CMK (cell line): ENCODE measurements around the gene ST8SIA3.

Experiments
- DNase-seq: peaks from one replicate; pipeline ENCODE4 v3.0.0-alpha.2; 2010; ENCODE audit warnings: low read depth

Gene ST8SIA3, protein sequence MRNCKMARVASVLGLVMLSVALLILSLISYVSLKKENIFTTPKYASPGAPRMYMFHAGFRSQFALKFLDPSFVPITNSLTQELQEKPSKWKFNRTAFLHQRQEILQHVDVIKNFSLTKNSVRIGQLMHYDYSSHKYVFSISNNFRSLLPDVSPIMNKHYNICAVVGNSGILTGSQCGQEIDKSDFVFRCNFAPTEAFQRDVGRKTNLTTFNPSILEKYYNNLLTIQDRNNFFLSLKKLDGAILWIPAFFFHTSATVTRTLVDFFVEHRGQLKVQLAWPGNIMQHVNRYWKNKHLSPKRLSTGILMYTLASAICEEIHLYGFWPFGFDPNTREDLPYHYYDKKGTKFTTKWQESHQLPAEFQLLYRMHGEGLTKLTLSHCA

DNA sequence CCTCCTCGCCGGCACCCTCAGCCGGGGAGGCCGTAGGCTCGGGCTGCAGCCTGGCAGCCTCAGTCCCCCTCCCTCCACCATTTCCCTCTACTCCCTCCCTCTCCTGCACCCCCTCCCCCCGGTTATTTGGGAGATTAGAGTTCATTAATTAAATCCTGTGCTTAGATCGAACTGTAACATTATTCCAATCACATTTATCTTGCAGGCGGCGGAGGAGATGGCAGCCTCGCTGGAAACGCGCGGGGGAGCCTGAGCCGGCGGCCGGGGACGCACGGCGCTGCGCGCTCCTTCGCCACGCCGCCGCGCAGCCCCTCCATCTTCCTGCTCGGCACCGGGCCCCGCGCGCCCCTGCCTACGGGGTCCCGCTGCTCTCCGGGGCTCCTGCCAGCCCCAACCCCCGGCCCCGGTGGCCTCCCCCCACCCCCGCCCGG lies at the start of gene ST8SIA3:
Gene ST8SIA3, plus strand, starts transcription at position 287 of the 431 bp plus-strand sequence. CDS start 290 bp downstream, outside the sequence.
- no peak for DNase-seq

DNA sequence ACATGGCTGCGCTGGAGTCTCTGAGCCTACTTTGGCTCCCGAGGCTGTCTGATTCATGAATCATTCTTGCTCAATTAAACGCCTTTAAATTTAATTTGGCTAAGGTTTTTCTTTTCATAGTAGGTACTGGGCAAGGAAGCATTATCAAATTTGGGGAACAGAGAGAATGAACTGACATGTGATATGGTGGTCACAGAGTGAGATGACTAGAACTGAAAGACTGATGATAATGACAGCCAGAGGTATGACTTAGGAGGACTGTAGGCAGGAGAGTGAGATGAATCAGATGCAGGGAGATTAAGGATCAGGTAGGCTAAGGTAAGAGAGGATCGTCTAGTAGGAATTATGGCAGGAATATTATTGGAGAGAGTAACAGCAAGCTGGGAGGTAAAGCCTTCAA lies 40.9 kb upstream of the ST8SIA3 start:
- no peak for DNase-seq

DNA sequence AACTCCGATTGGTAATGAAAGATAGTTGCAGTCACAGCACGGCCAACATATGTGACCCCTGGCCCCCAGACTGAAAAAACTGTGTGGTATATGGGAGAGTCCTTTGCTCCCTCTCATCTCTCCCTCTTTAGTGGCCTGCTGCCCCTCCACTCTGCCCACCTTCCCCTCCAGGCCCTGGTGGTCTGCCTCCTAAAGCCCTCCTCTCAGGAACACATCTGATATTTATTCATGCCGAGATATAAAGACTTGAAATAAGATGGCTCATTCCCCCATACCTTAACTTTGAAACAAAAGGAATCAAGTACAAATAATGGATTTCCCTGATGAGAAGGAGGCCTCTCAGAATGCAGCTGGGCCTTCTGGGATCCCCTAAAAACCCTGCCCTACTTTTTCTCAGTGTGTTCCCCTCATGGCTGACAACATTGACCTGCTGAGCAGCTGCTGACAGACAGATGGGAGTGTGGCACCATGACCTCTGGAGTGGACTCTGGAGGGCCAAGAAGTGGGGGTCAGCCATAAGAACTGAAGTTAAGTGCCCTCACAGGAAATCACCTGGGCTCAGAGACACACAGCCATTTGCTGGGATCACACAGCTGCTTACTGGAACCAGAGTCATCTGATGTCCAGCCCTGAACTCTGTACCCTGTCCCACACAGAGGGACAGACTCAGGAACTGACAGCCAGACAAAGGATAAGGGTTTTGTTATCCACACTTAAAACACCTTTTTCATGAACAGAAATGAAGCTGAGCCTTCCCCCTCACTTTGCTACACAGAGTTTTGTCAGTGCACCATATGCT lies 39.8 kb upstream of the ST8SIA3 start:
- DNase-seq: no peak

DNA sequence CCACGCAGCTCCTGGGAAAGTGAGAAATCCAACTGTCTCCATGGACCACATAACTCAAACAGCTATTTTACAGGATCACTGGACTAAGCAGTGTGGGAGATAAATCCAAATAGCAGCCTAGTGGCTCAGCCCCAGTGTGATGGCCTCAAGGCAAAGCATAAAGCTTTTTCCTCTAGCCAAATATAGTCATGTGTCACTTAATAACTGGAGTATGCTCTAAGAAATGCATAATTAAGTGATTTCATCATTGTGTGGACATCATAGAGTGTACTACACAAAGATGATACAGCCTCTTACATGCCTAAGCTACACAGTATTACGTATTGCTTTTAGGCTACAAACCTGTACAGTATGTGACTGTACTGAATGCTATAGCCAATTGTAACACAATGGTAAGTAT lies 31.8 kb upstream of the ST8SIA3 start:
- DNase-seq: no peak

DNA sequence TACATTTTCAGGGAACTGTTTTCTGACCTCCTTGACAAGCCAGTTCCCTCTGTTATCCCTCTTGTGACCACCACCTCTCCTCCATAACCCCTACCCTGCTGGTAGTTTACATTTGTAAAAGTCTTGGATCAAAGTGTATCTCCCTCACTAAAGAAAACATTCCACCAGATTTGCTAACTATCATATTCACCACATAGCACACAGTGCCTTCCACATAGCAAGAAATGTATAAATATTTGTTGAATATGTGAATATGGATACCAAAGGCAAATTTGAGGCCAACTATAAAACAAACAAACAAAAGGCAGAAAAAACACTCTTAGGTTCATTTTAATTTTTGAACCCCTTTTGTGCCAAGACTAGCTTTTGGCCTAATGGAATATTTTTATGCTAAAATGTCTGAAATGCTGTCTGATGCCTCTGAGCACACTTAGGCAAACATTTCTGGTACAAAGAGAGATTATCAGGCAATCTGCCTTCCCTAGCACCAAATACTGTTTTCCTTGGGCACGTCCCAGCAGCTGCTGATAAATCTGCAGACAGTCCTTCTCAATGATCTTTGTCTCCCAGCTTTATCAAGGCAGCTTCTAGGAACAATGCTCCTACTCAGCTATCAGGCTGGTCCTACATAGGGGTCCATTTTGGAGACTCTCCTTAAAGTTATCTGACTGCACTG lies 26.7 kb upstream of the ST8SIA3 start:
- no peak for DNase-seq

DNA sequence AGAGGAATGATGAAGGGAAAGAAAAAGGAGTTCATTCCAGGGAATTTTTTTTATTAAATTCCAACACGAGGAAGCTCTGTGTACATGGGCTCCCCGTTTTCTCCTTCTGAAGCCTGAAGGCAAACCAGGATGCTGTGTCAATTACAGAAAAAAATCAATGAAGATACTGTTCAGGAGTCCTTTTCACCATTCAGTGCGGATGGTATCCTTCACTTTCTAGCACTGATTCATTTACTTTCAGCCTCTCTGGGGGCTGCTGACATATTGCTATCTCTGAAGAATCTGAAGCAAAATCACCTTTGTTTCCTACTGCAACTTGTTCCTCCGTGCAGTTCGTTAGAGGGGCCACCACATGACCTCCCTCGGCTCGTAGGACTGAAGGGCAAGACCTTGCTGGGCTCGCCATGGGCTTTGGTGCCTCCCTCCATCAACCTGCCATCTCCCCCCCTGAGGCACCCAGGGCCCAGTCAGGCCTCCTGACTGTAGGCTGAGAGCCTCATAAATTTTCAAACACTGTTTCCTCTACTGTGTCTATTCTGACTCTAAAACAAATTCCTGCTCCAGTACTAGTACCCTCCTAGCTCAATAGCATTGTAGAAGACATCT lies 25.5 kb upstream of the ST8SIA3 start:
- no peak for DNase-seq

DNA sequence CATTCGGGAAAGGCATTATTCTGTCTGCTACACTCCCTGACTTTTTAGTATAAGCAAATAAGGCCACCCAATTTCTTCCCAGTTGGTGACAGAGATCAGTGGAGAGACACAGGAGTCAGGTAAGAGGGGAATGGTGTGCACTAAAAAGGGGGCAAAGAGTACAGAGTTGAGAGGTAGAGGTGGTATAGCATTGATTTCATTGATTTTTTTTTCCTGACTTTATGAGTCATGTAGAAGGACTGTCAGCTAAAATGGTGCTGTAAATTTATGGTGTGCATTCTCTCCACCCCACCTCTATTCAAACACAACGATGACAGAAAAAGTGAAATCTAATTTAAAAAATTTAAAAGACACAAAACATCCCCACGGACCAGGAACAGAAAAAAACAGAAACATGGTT lies 23.7 kb upstream of the ST8SIA3 start:
- no peak for DNase-seq

DNA sequence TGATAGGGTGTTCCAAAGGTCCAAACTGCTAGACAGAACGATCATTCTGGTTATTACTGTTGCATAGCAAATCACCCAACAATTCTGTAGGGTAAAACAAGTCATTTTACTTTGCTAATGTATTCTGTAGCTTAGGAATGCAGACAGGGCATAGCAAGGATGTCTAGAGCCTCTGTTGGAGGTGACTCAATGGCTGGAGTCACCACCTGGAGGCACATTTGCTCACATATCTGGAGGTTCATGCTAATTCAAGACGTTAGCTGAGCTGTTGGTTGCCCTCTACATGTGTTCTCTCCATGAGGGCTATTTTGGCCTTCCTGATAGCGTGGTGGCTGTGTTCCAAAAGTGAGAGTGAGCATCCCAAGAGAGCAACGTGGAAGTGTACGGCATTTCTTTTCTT lies 22.5 kb upstream of the ST8SIA3 start:
- DNase-seq: no peak

DNA sequence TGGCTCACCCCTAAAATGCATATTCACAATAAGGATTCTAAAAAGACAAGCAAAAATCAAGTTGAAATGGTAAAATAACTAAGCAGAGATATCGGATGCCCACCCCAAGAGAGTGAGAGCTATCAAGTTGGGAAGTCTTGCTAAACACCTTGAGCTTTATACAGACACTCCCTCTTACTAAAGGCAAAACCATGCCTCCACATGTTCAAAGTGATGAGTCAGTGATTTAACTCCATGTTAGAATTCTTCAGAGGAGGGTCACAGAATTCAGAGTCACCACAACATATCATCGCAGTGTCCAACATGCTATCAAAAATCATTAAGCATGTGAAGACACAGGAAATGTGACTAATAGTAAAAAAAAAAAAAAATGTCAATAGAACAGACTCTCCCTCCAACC lies 20.6 kb upstream of the ST8SIA3 start:
- no peak for DNase-seq

DNA sequence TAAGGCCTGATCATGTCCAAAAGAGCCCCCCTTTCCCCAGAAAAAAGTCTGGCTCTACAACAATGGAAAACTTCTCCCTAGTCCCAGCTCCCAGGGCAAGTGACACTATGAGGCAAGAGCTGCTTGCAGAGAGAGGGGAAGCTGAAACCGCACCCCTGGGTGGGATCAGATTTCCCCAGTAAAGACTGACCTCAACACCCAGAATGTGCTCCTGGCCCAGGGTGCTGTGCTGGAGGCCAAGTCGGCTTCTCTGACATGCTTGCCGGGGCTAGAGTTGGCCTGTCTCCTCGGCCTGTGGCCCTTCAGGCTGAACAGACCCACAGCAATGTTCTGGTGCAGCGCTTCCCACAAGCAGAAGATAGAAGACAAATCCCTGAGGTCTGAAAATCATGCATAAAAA lies 18.4 kb upstream of the ST8SIA3 start:
- DNase-seq: no peak

DNA sequence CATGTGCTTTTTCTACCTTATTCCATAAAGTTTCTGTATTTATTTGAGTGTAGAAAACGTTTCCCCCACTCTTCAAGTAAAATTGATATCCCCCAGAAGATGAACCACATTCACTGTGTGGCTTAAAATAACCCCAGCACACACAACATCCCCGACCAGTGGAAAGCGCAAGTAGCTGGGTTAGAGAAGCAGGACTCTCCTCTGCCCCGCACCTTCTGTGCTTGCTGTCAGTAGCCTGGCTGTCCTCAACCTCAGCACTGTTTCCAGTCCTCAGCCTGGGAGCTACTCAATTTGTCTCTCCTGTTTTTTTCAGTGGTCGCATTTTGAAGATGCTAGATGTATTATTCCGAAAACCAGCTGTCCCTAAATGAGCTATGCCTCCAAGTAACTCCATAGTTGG lies 18.0 kb upstream of the ST8SIA3 start:
- no peak for DNase-seq

DNA sequence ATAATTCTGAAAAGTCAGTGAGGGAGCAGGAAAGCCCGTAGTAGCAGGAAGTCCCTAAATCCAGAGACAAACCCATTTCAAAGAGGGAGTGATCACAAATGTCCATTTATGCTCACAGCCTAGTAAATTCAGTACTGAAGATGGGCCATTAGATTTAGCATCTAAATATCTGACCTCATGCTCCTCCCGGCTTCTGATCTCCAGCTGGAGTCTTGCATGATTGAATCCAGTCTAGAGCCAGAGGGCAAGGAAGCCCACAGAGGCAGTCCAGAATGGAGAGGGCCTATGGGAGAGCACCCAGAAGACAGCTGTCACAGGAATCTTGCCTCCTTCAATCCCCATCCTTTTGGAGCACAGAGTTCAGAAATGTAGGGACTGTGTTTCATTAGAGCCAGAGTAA lies 16.0 kb upstream of the ST8SIA3 start:
- DNase-seq: no peak

DNA sequence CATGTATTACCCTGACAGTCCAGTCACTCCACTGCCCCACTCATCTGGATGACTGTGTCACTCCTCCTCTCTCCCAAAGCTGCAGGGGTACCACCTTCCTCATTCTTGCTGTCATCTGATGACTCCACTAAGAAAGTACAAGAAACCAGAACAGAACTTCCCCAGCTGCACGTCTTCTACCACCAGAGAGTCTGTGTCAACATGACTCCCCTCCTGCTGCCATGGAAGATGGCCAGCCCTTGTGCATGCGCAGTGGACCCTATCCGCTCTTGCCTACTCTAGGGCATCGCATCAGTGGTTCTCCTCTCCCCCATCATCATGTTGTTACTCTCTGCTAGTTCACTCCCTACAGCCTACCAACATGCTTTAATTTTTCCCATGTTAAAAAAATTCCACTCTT lies 14.5 kb upstream of the ST8SIA3 start:
- no peak for DNase-seq

DNA sequence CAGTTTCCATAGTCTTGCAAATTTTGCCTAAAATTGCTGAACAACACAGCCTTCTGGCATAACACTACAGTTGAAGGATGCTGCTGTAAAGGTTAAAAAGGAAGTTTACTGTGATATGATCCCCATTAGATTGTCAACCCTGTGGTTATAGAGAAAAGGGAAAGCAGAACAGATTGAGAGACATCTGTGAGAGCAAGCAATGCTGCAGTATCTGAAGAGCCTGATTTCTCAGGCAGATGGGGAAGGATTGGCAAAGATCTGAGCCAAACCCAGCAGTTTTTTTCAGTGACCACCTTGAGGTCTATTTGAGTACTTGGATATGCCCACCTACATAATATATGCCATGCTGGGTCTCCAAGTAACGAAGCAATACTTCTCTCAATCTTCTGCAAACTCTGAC lies 8.5 kb upstream of the ST8SIA3 start:
- DNase-seq: no peak

DNA sequence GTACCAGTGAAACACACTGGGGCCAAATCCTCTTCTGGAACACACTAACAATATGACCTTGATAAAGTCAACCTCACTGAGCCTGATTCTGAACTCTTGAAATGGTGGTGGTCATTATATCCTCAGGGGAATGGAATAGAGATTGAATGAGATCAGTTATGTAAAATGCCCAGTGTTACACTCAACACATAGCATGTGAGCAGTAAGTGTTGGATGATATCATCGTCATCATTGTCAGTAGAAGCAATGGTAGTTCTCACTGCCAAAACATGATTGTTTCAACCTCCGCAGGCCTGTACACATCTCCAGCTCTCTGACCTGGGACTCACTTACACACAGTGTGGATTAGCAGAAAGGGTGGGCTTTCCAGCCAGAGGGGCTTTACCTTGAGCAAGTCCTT lies 5.5 kb upstream of the ST8SIA3 start:
- no peak for DNase-seq

DNA sequence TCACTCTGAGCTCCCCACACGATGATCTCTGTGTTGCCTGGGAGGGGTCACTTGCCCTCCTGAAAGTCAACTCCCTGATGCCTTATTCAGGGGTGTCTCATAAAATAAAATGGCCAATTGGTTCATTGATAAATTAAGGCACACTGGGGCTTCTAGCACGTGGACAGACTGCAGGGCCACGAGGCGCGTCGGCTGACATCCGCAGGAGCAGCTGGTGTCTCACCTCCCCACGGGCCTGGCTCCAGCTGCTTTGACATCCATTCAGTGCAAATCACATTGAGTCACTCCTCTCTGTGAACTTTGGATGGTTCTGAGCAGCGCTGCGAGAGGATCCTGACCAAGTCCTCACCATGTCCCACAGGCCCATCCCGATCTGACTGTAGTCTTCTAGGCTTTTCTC lies 4.6 kb upstream of the ST8SIA3 start:
- no peak for DNase-seq

DNA sequence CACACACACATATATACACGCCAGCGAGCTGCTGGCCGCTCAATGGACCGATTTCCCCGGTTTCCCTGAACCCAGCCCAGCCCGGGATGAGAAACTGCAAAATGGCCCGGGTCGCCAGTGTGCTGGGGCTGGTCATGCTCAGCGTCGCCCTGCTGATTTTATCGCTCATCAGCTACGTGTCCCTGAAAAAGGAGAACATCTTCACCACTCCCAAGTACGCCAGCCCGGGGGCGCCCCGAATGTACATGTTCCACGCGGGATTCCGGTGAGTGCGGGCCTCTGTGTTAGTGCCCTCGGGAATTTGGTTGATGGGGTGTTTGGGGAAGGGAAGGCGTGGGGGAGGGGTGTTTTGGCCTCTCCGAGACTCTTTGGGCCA lies 392 bp downstream of the ST8SIA3 start:
- no peak for DNase-seq

DNA sequence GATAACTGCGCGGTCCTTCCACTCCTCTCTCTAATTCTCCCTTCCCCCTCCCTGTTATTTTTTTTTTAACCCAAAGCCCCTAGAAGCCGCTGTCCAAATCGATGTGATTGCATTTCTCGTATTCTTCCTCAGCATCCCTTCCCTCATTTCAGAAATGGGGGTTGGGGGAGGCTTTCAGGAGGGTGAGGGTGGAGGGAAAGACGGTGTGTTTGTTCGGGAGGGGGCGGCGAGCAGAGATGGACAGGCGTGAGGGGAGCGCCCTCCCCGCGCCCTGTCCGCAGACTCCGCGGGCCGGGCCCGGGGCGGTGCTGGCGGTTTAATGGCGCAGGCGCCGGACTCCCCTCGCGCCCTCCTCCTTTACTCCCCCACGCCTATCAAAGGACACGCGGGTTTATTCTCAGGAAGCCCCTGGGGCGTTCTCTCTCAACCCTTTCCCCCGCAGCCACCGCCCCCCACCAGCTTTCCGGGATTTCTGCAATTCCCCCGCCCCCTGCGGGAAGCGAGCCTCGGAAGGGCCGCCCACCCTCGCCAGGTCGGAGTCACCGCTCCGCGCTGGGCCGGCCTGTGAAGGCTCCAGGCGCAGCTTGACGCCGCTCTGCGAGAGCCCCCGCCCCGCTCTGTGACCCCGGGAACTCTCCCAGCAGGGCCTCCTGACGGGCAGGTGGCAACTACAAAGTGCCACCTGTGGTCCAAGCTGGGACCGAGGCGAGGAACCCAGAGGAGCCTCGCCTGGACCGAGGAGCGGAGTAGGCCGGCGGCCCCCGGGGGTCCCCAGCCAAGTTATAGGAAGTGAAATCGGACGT lies 981 bp downstream of the ST8SIA3 start:
- no peak for DNase-seq

DNA sequence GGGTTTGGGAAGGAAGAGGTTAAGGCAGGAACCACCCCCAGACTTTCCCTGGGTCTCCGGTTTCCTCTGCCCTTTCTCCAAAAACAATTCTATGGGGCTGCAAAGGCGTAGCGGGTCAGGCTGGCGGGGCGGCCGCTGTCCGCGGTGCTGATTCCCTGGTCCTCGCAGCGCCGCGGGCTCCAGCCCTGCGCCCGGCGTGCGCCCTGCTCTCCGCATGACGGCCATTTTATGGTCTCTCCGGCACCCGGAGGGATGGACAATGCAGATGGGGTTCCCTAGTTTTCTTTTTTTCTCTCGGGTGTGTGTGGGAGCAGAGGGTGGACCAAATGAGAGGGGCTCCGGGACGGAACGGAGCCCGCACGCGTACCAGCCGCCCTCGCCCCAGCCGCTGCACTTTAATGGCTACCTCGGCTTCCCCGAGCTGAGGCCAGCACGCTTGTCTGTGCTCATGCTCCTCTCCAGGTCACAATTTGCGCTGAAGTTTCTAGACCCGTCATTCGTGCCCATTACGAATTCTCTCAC lies 1.6 kb downstream of the ST8SIA3 start:
- no peak for DNase-seq

DNA sequence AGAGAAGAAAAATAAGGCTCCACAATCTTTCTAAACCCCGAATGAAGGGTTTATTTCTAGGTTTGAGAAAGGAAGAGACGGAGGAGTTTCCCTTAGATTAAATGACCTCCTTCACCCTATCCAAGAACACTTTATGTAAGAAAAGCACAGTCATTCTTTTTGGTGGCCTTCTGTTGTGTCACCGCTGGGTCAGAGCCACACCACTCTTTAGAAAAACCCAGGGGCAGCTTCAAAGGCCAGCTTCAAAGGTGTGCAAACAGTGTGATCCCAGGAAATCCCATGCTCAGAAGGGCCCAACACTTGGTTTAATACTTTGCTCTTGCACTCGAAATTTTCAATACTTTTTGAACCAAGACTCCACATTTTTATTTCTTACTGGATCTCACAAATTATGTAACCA lies 7.1 kb downstream of the ST8SIA3 start:
- DNase-seq: no peak

DNA sequence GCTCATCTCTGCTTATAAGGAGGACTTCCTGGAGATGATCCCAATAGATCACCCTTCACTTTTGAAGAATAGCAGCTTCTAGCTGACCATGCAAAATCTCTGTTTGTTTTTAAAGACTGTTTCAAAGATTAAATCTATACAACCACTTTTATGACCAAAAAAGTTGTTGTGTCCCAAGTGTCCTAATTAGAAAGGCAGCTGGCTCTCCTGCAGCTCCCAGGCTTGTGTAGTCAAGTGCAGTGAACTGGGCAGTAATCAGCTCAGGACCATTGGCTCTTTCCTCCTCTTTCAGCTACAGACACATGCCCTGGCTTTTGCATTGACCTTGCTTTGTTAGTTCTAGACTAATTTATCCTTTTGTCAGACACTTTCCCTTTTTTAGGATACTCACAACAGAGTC lies 10.4 kb downstream of the ST8SIA3 start:
- DNase-seq: no peak

DNA sequence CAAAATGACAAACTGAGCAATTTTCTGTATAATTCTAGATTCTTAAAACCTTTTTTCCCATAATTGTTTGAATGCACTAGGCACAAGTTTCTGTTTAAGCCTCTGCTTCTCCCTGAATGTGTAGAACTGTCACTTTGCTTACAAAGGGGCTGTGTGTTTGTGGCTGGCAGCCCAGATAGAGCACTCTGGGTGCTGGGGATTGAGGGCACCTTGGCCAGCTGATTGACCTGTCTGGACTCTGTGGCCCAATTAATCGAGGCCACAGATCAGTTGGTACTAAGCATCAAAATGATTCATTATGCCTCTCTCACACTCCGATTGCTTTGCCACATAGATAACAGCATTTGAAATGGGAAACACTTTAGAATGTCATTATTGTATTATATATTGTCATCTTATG lies 12.1 kb downstream of the ST8SIA3 start:
- DNase-seq: no peak
